Measurements from ENCODE around the gene CCDC9.
A peak's percentile ranks its signal among the peaks of the same experiment; 100 is the strongest.

Gene CCDC9

DNA sequence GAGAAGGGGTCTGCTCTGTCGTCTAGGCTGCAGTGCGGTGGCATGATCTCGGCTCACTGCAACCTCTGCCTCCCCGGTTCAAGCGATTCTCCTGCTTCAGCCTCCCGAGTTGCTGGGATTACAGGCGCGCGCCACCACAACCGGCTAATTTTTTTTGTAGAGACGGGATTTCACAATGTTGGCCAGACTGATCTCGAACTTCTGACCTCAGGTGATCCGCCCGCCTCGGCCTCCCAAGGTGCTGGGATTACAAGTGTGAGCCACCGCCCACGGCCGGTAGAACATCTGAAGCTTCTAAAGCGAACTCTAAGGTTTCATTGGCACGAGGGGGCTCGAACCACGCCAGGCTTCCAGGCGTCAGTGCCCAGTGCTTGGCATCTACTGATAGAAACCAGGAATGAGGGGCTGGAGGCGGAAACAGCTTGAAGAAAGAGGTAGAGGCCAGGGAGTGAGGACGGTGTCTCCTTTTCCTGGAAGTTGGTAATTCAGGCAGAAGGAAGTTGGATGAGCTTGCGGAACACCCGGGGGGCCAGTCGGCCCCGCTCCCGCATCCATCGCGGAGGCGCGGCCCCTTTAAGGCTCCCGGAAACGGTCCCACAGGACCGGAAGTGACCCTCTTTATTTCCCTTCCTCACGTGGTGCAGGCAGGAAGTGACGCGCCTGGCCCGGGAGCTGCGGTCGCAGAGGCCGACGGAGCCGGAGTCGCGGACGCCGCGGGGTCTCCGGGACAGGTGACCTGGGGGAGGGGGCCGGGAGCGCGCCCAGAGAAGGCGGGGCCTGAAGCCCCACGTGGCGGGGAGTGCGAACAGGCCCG is at the start of gene CCDC9:
CCDC9 (plus strand) TSS at position 647 of the 814 bp plus-strand sequence. CDS start 1,876 bp downstream, outside the sequence.
- DNase-seq: peak; percentile 79 to 81

GRCh38 chr19:47209319-47210179 is 46.8 kb upstream of the CCDC9 start:
- no peak for DNase-seq

- DNase-seq: no peak
These were observed 46.2 kb upstream of the CCDC9 start for GRCh38 chr19:47210180-47210490.

- DNase-seq: peak; percentile 75 to 76
These were observed 45.5 kb upstream of the CCDC9 start for GRCh38 chr19:47210689-47211316.

DNA sequence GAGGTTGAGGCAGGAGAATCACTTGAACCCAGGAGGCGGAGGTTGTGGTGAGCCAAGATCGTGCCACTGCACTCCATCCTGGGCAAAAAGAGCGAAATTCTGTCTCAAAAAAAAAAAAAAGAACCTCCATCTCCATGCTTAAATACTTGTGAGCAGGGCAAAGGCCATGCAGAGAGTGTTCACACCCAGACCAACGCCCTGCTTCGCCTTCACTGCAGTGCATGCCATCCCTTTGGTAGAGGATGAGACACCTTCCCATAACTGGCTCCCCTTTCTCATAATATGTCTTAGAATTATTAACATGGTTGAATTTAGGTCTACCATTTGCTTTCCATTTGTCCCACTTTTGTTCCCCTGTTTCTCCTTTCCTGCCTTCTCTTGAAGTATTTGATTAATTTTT is 40.7 kb upstream of the CCDC9 start:
- DNase-seq: no peak

DNA sequence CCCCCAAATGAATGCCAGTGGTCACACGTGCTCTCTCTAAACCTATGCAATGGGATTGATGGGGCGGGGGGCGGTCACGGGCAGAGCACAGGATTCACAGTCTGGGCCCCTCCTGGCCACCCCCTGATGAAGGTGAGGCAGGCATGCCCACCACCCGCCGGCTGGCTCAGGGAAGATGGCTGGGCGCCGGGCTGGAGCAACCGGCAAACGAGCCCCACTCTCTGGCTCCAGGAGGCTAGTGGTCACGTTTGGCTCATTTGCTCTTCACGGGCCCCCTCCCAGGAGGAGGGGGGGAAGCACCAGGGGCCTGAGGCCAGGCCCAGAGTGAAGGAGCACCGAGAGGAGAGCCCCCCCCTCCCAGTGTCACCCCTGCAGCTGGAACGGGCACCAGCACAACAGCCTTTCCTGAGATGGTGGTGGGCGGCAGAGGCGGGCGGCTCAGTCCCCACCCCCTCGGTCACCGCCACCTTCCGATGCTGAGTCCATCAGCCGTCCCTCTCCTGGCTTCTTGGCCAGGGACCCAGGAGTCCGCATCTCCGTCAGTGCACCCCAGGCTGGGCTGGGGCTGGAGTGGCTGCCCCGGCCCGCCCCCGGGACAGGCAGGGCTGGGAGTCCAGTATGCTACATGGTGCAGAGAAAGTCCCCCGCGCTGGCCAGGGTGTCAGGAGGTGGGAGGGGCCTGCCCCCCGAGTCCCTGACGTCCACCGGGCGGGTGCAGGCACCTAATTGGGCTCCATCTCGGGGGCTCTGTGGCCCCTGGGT is 35.1 kb upstream of the CCDC9 start:
- no peak for DNase-seq

DNA sequence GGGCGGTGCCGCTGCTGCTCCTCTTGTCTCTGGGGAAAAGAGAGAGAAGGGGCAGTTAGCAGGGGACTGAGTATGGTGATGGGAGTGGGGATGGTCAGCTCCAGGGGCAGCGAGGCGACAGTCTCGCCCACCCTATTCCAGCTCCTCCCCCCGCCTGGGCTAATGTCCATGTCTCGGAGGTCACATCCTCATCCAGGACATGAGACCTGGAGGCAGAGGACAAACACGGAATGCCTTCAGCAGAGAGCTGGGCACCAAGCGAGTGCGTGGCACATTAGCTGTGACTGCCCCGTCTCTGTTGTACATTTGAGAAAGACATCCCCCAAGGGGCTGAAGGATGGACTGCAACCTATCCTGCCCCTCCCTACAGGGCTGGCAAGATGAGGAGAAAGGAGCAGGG is 34.4 kb upstream of the CCDC9 start:
- no peak for DNase-seq

- DNase-seq: peak; percentile 70 to 75
These were observed 30.4 kb upstream of the CCDC9 start for GRCh38 chr19:47225746-47226425.

- DNase-seq: peak; percentile 72 to 79
These were observed 29.6 kb upstream of the CCDC9 start for GRCh38 chr19:47226426-47227351.

- DNase-seq: peak; percentile 70 to 73
These were observed 28.8 kb upstream of the CCDC9 start for GRCh38 chr19:47227352-47228167.

DNA sequence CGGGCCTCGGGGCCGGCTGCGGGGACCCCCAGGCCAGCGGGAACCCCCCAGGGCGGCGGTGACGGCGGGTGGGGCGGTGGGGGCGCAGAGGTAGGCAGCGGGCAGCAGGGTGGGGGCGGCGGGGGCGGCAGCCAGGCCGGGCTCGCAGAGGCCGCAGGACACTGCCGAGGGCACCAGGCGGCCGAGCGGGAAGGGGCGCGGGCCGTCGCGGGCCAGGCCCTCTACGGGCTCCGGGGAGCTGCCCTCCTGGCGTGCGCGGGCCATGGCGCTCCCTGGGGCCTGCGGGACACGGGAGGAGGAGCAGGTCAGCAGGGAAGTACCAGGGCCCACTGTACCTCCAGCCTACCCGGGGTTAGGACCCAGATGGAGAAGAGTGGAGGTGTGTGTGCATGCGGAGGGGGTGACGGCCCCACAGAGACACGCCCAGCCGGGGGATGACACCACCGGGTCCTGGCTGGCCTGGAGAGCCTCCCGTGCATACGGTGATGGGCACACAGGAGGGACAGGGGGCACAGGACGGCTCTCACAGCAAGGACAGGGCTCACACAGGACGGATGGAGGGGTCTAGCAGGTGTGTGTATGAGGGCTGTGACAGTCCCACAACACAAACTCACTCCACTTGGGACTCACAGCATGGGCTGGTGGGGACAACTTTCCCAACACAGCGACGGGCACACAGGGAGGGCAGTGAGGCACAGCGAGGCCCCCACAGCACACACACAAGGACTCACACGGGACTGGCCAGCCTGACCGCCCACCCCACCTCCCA is 28.0 kb upstream of the CCDC9 start:
- DNase-seq: peak in 1 of 2 experiments; percentile 3

DNA sequence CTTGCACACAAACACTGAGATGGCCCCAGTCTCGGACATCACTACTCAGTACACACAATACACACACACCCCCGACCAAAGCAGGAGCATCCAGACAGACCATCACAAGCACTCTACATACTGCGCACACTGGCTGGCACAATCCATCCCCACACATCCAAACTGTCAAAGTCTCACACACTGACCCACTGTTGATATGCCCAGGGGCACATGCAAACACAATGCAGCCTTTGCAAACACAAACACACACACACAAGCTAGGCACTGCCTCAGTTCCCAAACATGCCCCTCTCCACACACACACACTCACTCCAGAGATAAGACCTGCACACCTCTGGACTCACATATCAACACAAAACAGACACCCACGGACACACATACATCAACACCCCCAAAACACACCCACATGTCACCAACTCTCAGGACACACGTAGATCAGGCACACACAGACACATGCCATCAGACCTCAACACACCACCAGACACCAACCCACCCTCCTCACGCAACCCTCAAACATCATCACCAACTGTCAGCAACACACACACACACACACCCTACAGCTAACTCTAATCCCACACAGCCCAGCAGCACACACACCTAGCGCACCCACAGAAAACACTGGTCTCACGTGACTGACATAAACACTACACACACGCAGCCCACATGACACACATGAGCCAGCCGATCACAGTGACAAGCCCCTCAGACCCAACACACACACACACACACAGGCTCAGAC is 27.2 kb upstream of the CCDC9 start:
- DNase-seq: no peak

DNA sequence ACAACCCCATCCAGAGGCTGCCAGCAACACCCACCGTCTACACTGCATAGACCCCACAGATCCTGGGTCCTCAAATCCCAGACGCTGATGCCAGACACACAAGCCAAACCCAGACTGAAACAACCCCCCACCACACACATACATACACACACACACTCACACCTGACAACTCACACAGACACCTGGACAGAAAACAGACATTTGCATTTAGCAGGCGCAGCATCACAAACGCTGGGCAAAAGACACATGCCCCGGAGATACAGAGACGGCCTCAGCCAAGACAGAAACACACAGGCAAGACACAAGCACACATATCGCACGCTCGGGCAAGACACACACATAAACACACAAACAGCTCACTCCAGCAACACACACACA is 26.7 kb upstream of the CCDC9 start:
- no peak for DNase-seq

- DNase-seq: peak; percentile 9 to 10
These were observed 26.0 kb upstream of the CCDC9 start for GRCh38 chr19:47230054-47230920.

DNA sequence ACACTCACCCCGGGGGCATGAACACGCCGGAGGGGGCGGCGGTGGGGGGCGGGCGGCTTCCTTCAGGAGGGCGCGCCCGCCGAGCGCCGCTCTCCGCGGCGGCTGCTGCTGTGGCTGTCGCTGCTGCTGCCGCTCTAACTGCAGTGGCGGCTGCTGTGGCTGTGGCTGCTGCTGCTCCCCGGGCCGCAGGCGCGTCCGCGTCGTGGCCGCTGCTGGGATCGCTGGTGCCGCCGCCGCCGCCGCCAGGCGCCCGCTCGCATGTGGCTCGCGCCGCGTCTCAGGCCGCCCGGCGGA is 25.5 kb upstream of the CCDC9 start, which contains the start of gene BBC3:
BBC3 (minus strand) TSS at position 279 of the 294 bp plus-strand sequence. CDS start 2,768 bp downstream, outside the sequence.
- no peak for DNase-seq

DNA sequence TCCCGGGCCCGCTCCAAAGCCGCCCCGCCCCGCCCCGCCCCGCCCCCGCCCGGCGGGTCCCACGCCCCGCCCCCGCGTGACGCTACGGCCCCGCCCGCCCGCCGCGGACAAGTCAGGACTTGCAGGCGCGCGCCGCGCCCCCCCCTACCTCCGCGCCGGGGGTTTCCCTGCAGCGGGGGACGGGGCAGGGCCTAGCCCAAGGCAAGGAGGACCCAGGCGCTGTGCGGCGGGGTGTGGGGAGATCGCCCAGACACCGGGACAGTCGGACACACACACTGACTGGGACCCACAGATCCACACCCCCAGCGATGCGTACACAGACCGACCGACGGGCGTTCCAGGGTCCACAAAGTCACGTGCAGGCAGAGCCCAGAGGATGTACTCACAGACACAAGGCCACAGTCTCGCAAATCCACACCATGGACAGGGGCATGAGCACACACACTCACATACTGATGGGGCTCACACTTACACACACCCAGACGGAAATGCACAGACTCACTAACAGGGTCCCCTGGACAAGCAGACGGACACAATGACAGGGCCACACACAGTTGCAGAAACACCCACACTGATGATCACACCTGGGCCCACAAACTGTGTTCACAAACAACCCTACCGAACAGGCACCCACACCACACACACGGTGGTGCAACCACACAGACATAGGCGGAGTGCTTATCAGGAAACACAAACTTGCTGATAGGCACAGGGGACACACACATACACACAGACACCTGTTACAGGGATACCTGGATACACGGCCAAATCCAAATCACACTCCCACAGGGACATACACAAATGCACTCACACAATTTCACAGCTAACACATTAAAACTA is 24.9 kb upstream of the CCDC9 start:
- DNase-seq: peak; percentile 29 to 36
